Progenitor cell of endocrine pancreas (in vitro differentiated cells): ENCODE results near the gene PACS2. TPM values are rescaled to one million over a fixed set of nuclear protein-coding genes. Genes with fewer than 3 reads are reported as not detected.
"Not testable (repeated sequence)": the region's sequence is repeated elsewhere in the genome, so short reads cannot be mapped to it uniquely, and the experiment has no call there.

Experiments used
- DNase-seq: peaks from one replicate; pipeline ENCODE4 v3.0.0; 2021; ENCODE audit warnings: low spot score; ENCODE audit not compliant: unreplicated experiment
- H3K27ac Mint-ChIP-seq: 2 replicates; pipeline ENCODE4 v1.8.0; 2021; ENCODE audit warnings: mild to moderate bottlenecking, moderate library complexity, mixed read lengths
- H3K27me3 Mint-ChIP-seq: 2 replicates; pipeline ENCODE4 v1.8.0; 2021; ENCODE audit warnings: mixed read lengths
- H3K36me3 Mint-ChIP-seq: 2 replicates; pipeline ENCODE4 v1.8.0; 2022; ENCODE audit warnings: mixed read lengths; ENCODE audit not compliant: insufficient read depth
- H3K4me1 Mint-ChIP-seq: 2 replicates; pipeline ENCODE4 v1.8.0; 2021; ENCODE audit warnings: low read depth, mixed read lengths
- H3K4me3 Mint-ChIP-seq: 2 replicates; pipeline ENCODE4 v1.8.0; 2021; ENCODE audit warnings: low read depth, mild to moderate bottlenecking, moderate library complexity, mixed read lengths
- H3K9me3 Mint-ChIP-seq: 2 replicates; pipeline ENCODE4 v1.8.0; 2021; ENCODE audit warnings: low read depth, mixed read lengths
- total RNA-seq: library from RNA; stranded (reverse); gene quantifications from 2 replicates; pipeline ENCODE4 v1.2.1, GENCODE V29; 2021
- TF ChIP-seq, protein P1 (sequence below): fragments of 200-600 bp; sonication (generic); IDR thresholded peaks from one replicate; pipeline ENCODE4 v1.5.0; 2021; ENCODE audit warnings: antibody characterized with exemption, mild to moderate bottlenecking; ENCODE audit not compliant: unreplicated experiment

Gene PACS2
- total RNA-seq, 1 donor from 2014 or later, result 193 TPM

DNA sequence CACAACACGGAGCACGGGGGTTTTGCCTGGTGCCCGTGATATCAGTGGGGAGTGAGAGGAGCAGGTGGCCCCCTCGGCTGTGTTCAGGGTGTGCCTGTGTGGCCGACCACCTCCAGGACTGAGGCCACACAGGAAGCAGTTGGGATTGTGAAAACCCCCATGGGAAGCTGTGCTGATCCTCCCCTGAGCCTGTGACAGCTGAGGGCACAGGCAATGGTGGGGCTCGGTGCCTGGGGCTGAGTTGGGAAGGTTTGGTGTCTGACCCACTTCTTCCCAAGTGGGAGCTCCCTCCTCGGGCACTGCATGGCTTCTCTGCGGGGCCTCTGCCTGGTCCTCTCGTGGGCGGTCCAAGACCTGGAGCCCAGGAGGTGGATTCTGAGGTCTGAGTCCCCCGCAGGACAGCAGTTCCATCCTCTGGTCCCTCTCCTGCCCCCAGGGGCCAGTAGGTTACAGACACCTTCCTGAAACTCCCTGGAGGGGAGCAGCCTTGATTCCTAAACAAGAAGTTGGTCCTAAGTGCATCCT lies 17.9 kb downstream of the PACS2 start:
- Mint-ChIP-seq H3K27me3 (no peaks in the 10 kb centered on the region), H3K27ac (no peak overlapping the region), H3K4me1 (peaks cover 5% of the 10 kb centered on the region)

DNA sequence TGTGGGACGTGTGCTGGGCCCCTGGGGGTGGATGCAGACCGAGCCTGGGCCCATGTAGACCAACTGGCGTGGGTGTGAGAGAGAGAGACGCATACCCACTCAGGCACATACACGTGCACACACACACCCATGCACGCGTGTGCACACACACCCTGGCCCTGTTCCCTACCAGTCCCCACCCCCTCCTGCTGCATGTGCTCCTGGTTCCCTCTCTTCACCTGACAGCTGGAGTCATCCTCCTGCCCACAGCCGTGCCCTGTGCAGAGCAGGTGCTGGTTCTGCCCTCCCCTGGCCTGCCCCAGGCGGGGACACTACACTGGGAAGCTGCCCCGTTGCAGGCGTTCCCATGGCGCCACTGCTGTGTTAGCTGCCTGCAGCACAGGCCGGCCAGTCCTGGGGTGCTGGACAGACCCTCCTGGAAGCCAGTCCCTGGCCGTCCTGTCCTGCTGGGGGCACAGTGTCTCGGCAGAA lies 18.5 kb downstream of the PACS2 start:
- Mint-ChIP-seq H3K4me3 (no peak overlapping the region), H3K27me3 (no peaks in the 10 kb centered on the region), H3K9me3 (no peaks in the 10 kb centered on the region), H3K36me3 (peaks cover 3% of the 10 kb centered on the region), H3K27ac (no peak overlapping the region), H3K4me1 (peaks cover 3% of the 10 kb centered on the region)
- no peak for DNase-seq
- TF ChIP-seq, protein P1, sequence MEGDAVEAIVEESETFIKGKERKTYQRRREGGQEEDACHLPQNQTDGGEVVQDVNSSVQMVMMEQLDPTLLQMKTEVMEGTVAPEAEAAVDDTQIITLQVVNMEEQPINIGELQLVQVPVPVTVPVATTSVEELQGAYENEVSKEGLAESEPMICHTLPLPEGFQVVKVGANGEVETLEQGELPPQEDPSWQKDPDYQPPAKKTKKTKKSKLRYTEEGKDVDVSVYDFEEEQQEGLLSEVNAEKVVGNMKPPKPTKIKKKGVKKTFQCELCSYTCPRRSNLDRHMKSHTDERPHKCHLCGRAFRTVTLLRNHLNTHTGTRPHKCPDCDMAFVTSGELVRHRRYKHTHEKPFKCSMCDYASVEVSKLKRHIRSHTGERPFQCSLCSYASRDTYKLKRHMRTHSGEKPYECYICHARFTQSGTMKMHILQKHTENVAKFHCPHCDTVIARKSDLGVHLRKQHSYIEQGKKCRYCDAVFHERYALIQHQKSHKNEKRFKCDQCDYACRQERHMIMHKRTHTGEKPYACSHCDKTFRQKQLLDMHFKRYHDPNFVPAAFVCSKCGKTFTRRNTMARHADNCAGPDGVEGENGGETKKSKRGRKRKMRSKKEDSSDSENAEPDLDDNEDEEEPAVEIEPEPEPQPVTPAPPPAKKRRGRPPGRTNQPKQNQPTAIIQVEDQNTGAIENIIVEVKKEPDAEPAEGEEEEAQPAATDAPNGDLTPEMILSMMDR, result no peak

More for the DNA sequence above, 17.9 kb downstream of the PACS2 start:
- TF ChIP-seq, protein P1, result no peak
- no peak for DNase-seq
- H3K9me3 Mint-ChIP-seq, result no peaks in the 10 kb centered on the region
- no peak overlapping the region for H3K4me3 Mint-ChIP-seq
- peaks cover 3% of the 10 kb centered on the region for H3K36me3 Mint-ChIP-seq

DNA sequence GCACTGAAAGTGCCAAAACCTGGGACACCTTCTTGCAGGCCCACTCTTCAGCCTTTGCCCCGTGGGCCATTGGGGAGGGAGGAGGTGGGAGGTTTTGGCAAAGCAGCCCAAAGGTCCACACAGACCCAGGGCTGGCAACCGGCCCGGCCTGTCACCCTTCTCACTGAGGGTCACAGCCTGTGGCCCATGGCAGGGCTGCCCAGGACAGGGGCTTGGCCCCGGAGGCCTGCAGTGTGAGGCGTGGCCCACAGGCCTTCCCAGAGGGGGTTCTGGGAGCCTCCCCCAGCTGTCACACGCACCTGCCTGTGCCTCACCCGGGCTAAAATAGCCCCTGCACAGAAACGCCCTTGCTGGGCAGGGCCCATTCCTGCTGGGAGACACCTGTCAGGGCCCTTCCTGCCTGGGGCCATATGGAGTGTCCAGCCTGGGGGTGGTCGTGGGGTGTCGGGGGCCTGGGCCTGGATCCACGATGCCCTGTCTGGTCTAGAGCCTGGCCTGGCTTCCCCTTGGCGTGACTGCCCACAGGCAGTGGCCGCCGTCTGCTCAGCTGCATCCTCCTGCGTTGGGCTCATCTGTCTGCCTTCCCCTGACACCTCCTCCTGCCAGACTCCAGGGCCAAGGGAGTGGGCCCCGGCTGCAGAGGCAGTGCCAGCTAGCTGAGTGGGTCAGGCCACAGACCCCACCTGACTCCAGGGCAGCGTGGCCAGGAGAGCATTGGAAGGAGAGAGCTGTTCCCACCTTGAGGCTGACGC lies 19.2 kb downstream of the PACS2 start:
- DNase-seq, result no peak
- Mint-ChIP-seq H3K36me3 (peaks cover 3% of the 10 kb centered on the region), H3K27ac (no peak overlapping the region), H3K4me3 (no peak overlapping the region), H3K27me3 (no peaks in the 10 kb centered on the region), H3K4me1 (no peaks in the 10 kb centered on the region), H3K9me3 (no peaks in the 10 kb centered on the region)
- TF ChIP-seq, protein P1, result no peak

DNA sequence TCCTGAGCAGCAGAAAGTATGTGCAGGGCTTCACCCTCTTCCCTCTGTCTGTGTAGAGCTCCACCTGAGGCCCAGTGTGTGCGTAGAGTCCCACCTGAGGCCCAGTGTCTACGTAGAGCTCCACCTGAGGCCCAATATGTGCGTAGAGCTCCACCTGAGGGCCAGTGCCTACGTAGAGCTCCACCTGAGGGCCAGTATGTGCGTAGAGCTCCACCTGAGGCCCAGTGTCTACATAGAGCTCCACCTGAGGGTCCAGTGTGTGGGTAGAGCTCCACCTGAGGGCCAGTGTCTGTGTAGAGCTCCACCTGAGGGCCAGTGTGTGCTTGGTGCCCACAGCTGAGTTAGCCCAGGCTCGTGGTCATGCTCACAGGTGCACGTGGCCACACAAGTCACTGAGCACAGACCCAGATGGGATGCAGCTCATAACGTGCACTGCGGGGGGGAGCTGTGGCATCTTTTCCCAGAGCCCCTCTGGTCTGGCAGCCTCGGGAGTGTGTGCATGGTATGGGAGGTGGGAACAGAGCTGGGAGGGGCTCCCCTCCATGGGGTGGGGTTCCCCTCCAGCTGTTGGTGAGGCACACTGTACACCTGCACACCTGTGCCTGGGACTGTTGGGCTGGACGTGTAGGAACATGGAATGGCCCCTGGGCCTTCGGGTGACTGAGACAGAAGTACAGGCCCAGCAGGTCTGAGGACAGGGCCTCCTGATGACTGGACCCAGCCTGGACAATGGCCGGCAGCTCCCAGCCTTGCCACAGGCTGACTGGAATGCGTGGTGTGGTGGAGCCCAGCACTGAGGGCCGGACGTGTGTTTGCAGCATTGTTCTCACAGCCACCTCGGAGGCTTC lies 20.1 kb downstream of the PACS2 start:
- H3K4me3 Mint-ChIP-seq, result no peak overlapping the region
- no peak overlapping the region for H3K27ac Mint-ChIP-seq
- H3K27me3 Mint-ChIP-seq, result no peaks in the 10 kb centered on the region
- no peak for DNase-seq
- H3K36me3 Mint-ChIP-seq, result peaks cover 3% of the 10 kb centered on the region
- TF ChIP-seq, protein P1, result no peak
- no peaks in the 10 kb centered on the region for H3K9me3 Mint-ChIP-seq
- no peaks in the 10 kb centered on the region for H3K4me1 Mint-ChIP-seq

DNA sequence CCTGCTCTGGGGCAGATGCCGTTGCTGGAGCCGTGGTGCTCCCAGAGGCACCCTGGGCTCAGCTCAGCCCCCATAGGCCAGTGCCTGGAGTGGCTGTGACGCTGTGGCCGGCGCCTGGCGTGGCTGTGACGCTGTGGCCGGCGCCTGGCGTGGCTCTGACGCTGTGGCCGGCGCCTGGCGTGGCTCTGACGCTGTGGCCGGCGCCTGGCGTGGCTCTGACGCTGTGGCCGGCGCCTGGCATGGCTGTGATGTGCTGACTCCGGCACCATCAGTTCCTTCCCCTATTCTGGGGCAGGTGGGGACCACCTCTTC lies 20.6 kb downstream of the PACS2 start:
- H3K9me3 Mint-ChIP-seq, H3K4me3 Mint-ChIP-seq, DNase-seq, H3K4me1 Mint-ChIP-seq, H3K36me3 Mint-ChIP-seq, H3K27me3 Mint-ChIP-seq, H3K27ac Mint-ChIP-seq: not testable (repeated sequence)
